Upper lobe of left lung (tissue), 4 donors: ENCODE results near the gene EPM2AIP1.

Source experiments
- POLR2A ChIP-seq, 4 donors: fragments of 450-650 bp; IDR thresholded peaks; one replicate each; pipeline ENCODE4 v1.5.1; 2016 to 2017; ENCODE audit warnings: antibody characterized with exemption in 4 of 4, mild to moderate bottlenecking in 2 of 4
- POLR2AphosphoS5 ChIP-seq, 2 donors: sonication (generic); formaldehyde crosslinking; IDR thresholded peaks; one replicate each; pipeline ENCODE4 v1.5.1; 2017; ENCODE audit warnings: antibody characterized with exemption in 2 of 2
- TF ChIP-seq, protein P1 (sequence below), 6 experiments: fragments of 450-650 bp in 4 of 6; fragments of 200-600 bp in 2 of 6; sonication (generic) in 2 of 6; IDR thresholded peaks; one replicate each; pipeline ENCODE4 v1.5.1; 2016 to 2019; ENCODE audit warnings: antibody characterized with exemption in 6 of 6

DNA sequence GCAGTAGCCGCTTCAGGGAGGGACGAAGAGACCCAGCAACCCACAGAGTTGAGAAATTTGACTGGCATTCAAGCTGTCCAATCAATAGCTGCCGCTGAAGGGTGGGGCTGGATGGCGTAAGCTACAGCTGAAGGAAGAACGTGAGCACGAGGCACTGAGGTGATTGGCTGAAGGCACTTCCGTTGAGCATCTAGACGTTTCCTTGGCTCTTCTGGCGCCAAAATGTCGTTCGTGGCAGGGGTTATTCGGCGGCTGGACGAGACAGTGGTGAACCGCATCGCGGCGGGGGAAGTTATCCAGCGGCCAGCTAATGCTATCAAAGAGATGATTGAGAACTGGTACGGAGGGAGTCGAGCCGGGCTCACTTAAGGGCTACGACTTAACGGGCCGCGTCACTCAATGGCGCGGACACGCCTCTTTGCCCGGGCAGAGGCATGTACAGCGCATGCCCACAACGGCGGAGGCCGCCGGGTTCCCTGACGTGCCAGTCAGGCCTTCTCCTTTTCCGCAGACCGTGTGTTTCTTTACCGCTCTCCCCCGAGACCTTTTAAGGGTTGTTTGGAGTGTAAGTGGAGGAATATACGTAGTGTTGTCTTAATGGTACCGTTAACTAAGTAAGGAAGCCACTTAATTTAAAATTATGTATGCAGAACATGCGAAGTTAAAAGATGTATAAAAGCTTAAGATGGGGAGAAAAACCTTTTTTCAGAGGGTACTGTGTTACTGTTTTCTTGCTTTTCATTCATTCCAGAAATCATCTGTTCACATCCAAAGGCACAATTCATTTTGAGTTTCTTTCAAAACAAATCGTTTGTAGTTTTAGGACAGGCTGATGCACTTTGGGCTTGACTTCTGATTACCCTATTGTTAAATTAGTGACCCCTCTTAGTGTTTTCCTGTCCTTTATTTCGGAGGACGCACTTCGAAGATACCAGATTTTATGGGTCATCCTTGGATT is 674 bp upstream of the EPM2AIP1 start, which contains the start of gene MLH1:
- TF ChIP-seq POLR2AphosphoS5 (IDR thresholded peaks at IDR 0.05) (peak; percentile 84 to 88), POLR2A (IDR thresholded peaks at IDR 0.05) (peak in 3 of 4 donors; percentile 60 to 81 (median 78))
- TF ChIP-seq, protein P1, sequence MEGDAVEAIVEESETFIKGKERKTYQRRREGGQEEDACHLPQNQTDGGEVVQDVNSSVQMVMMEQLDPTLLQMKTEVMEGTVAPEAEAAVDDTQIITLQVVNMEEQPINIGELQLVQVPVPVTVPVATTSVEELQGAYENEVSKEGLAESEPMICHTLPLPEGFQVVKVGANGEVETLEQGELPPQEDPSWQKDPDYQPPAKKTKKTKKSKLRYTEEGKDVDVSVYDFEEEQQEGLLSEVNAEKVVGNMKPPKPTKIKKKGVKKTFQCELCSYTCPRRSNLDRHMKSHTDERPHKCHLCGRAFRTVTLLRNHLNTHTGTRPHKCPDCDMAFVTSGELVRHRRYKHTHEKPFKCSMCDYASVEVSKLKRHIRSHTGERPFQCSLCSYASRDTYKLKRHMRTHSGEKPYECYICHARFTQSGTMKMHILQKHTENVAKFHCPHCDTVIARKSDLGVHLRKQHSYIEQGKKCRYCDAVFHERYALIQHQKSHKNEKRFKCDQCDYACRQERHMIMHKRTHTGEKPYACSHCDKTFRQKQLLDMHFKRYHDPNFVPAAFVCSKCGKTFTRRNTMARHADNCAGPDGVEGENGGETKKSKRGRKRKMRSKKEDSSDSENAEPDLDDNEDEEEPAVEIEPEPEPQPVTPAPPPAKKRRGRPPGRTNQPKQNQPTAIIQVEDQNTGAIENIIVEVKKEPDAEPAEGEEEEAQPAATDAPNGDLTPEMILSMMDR (IDR thresholded peaks at IDR 0.05) = peak in 1 of 6 experiments; percentile 16
